PC-3 (cell line): ENCODE measurements around the gene DGKD. TPM values are rescaled to one million over a fixed set of nuclear protein-coding genes. Genes with fewer than 3 reads are reported as not detected.

Experiments
- ATAC-seq: fragments of 200-7000 bp; cut with Tn5 transposase; 2 replicates; pipeline ENCODE4 v1.9.1; 2020; ENCODE audit warnings: mild to moderate bottlenecking, moderate library complexity
- BruUV-seq: library from RNA; stranded (reverse); fragments of 400-500 nt; replicated peaks from 2 replicates; lab custom pipeline; 2021; lab: Mats Ljungman, UMichigan
- CTCF ChIA-PET: fragments of 300-600 bp; sonication (Branson Sonifier 250); formaldehyde crosslinking; loops from one replicate; lab custom pipeline; 2022; ENCODE audit warnings: antibody characterized with exemption; lab: Charles Lee
- POLR2A ChIA-PET: fragments of 300-600 bp; sonication (Branson Sonifier 250); formaldehyde crosslinking; loops from one replicate; lab custom pipeline; 2022; ENCODE audit warnings: antibody characterized with exemption; ENCODE audit not compliant: unreplicated experiment; lab: Charles Lee
- DNase-seq: peaks from one replicate; pipeline ENCODE4 v3.0.0-alpha.2; 2015
- H2AFZ ChIP-seq: fragments of 300-600 bp; sonication (generic); 2 replicates; pipeline ENCODE4 v1.6.0; 2016; ENCODE audit warnings: antibody characterized with exemption, low read length
- H3F3A ChIP-seq: fragments of 300-600 bp; sonication (generic); one replicate; pipeline ENCODE4 v1.6.0; 2017; ENCODE audit warnings: antibody characterized with exemption, low read length, control low read depth, mild to moderate bottlenecking; ENCODE audit not compliant: unreplicated experiment
- H3K27ac ChIP-seq: fragments of 300-600 bp; sonication (generic); 2 replicates; pipeline ENCODE4 v1.5.1; 2016; ENCODE audit warnings: mild to moderate bottlenecking, low read length
- H3K27me3 ChIP-seq: fragments of 300-600 bp; sonication (generic); 2 replicates; pipeline ENCODE4 v1.6.1; 2016; ENCODE audit warnings: low read length, mixed read lengths
- H3K36me3 ChIP-seq: fragments of 300-600 bp; sonication (generic); 2 replicates; pipeline ENCODE4 v1.6.1; 2016; ENCODE audit warnings: low read depth, mixed run types, low read length, mixed read lengths
- H3K4me1 ChIP-seq: fragments of 300-600 bp; sonication (generic); 2 replicates; pipeline ENCODE4 v1.5.1; 2016; ENCODE audit warnings: low read length; ENCODE audit not compliant: insufficient read depth
- H3K4me2 ChIP-seq: fragments of 300-600 bp; sonication (generic); 2 replicates; pipeline ENCODE4 v1.6.0; 2016; ENCODE audit warnings: low read length
- H3K4me3 ChIP-seq: fragments of 300-600 bp; sonication (generic); 2 replicates; pipeline ENCODE4 v1.5.1; 2016; ENCODE audit warnings: mild to moderate bottlenecking, low read length, mixed read lengths
- H3K79me2 ChIP-seq: fragments of 300-600 bp; sonication (generic); 2 replicates; pipeline ENCODE4 v1.6.1; 2017; ENCODE audit warnings: low read length, mixed read lengths
- H3K9ac ChIP-seq: fragments of 300-600 bp; sonication (generic); 2 replicates; pipeline ENCODE4 v1.6.0; 2016; ENCODE audit warnings: mild to moderate bottlenecking, low read length
- H3K9me2 ChIP-seq: fragments of 300-600 bp; sonication (generic); replicated peaks from 2 replicates; pipeline ENCODE4 v1.6.1; 2016; ENCODE audit warnings: mixed run types, low read length, mixed read lengths
- H3K9me3 ChIP-seq: fragments of 300-600 bp; sonication (generic); 2 replicates; pipeline ENCODE4 v1.6.1; 2016; ENCODE audit warnings: low read length, mixed read lengths
- H4K20me1 ChIP-seq: fragments of 300-600 bp; sonication (generic); 2 replicates; pipeline ENCODE4 v1.6.1; 2016; ENCODE audit warnings: low read length, mixed read lengths
- CTCF ChIP-seq: fragments of 300-600 bp; sonication (generic); conservative IDR thresholded peaks from 2 replicates; pipeline ENCODE4 v1.5.1; 2017; ENCODE audit warnings: antibody characterized with exemption, low read depth, mild to moderate bottlenecking, low read length
- EZH2 ChIP-seq: fragments of 300-600 bp; sonication (generic); IDR thresholded peaks from one replicate; pipeline ENCODE4 v1.6.1; 2017; ENCODE audit warnings: antibody characterized with exemption, mild to moderate bottlenecking, low read length; ENCODE audit not compliant: unreplicated experiment
- EZH2phosphoT487 ChIP-seq: fragments of 300-600 bp; sonication (generic); IDR thresholded peaks from 2 replicates; pipeline ENCODE4 v1.6.1; 2018; ENCODE audit warnings: mild to moderate bottlenecking, antibody characterized with exemption, low read length, borderline replicate concordance
- intact Hi-C: fragments of 100-400 bp; cut with micrococcal nuclease; formaldehyde crosslinking; loops from 2 replicates; pipeline ENCODE4 v1.9.0; 2023
- total RNA-seq: library from RNA; depleted of rRNA; stranded (reverse); fragments of >200 nt; gene quantifications from 2 replicates; pipeline ENCODE4 v1.2.3, GENCODE V29; 2014

DGKD gene
- total RNA-seq, 1 experiment from 2014 or later = 23.3 TPM

GRCh38 chr2:233346376-233346775 is 7.9 kb upstream of the DGKD start:
- intact Hi-C loops = no loop called here
- no peaks in the 10 kb centered on the region for H3K79me2 ChIP-seq
- H3K27me3 ChIP-seq = no peaks in the 10 kb centered on the region
- H3K4me2 ChIP-seq = no peak overlapping the region
- H3K4me3 ChIP-seq = no peak overlapping the region
- BruUV-seq = no TSS peak
- H3K36me3 ChIP-seq = no peaks in the 10 kb centered on the region
- no peaks in the 10 kb centered on the region for H3K9me2 ChIP-seq
- no peak for ATAC-seq
- no peaks in the 10 kb centered on the region for H3F3A ChIP-seq
- ChIA-PET POLR2A (no interaction called here), CTCF (no interaction called here)
- H4K20me1 ChIP-seq = no peaks in the 10 kb centered on the region
- DNase-seq = no peak
- H2AFZ ChIP-seq = no peak overlapping the region
- no peak overlapping the region for H3K9ac ChIP-seq
- H3K27ac ChIP-seq = no peak overlapping the region
- H3K9me3 ChIP-seq = no peaks in the 10 kb centered on the region
- TF ChIP-seq CTCF (no peak), EZH2 (no peak), EZH2phosphoT487 (no peak)
- peaks cover 12% of the 10 kb centered on the region for H3K4me1 ChIP-seq

GRCh38 chr2:233346930-233347329 is 7.4 kb upstream of the DGKD start:
- intact Hi-C loops = no loop called here
- Histone ChIP-seq H3K9ac (no peak overlapping the region), H3K4me3 (no peak overlapping the region), H3K9me2 (no peaks in the 10 kb centered on the region), H3K4me1 (peaks cover 14% of the 10 kb centered on the region), H3K9me3 (no peaks in the 10 kb centered on the region), H3K79me2 (no peaks in the 10 kb centered on the region), H3K4me2 (no peak overlapping the region), H3K36me3 (no peaks in the 10 kb centered on the region), H3K27me3 (no peaks in the 10 kb centered on the region), H4K20me1 (no peaks in the 10 kb centered on the region), H3F3A (no peaks in the 10 kb centered on the region), H3K27ac (no peak overlapping the region), H2AFZ (no peak overlapping the region)
- DNase-seq (no peak), ATAC-seq (no peak)
- ChIA-PET POLR2A (no interaction called here), CTCF (no interaction called here)
- TF ChIP-seq EZH2phosphoT487 (no peak), EZH2 (no peak), CTCF (no peak)
- no TSS peak for BruUV-seq

- H3K27me3 ChIP-seq = no peaks in the 10 kb centered on the region
- H4K20me1 ChIP-seq = no peaks in the 10 kb centered on the region
- ATAC-seq (no peak), DNase-seq (no peak)
- no peaks in the 10 kb centered on the region for H3F3A ChIP-seq
- TF ChIP-seq EZH2phosphoT487 (no peak), EZH2 (no peak), CTCF (no peak)
- intact Hi-C loops = no loop called here
- ChIA-PET POLR2A (no interaction called here), CTCF (interaction anchor here (0.7 kb wide), 1 partner anchor 66 kb away, joined by 4 read pairs; no protein-coding TSS in a partner anchor)
- no TSS peak for BruUV-seq
- no peak overlapping the region for H2AFZ ChIP-seq
- no peak overlapping the region for H3K27ac ChIP-seq
- H3K9me2 ChIP-seq = no peaks in the 10 kb centered on the region
- no peaks in the 10 kb centered on the region for H3K36me3 ChIP-seq
- H3K79me2 ChIP-seq = no peaks in the 10 kb centered on the region
- no peaks in the 10 kb centered on the region for H3K9me3 ChIP-seq
- peaks cover 24% of the 10 kb centered on the region for H3K4me1 ChIP-seq
- no peak overlapping the region for H3K4me2 ChIP-seq
- no peak overlapping the region for H3K4me3 ChIP-seq
- no peak overlapping the region for H3K9ac ChIP-seq
These were observed 5.0 kb upstream of the DGKD start for GRCh38 chr2:233349005-233349998.
